PC-3 (cell line): ENCODE data around the gene SYTL1. TPM values are rescaled to one million over a fixed set of nuclear protein-coding genes. Genes with fewer than 3 reads are reported as not detected.
A peak's percentile ranks its signal among the peaks of the same experiment; 100 is the strongest.

ENCODE experiments used
- ATAC-seq: fragments of 200-7000 bp; cut with Tn5 transposase; 2 replicates; pipeline ENCODE4 v1.9.1; 2020; ENCODE audit warnings: mild to moderate bottlenecking, moderate library complexity
- BruUV-seq: library from RNA; stranded (reverse); fragments of 400-500 nt; replicated peaks from 2 replicates; lab custom pipeline; 2021; lab: Mats Ljungman, UMichigan
- CTCF ChIA-PET: fragments of 300-600 bp; sonication (Branson Sonifier 250); formaldehyde crosslinking; loops from one replicate; lab custom pipeline; 2022; ENCODE audit warnings: antibody characterized with exemption; lab: Charles Lee
- POLR2A ChIA-PET: fragments of 300-600 bp; sonication (Branson Sonifier 250); formaldehyde crosslinking; loops from one replicate; lab custom pipeline; 2022; ENCODE audit warnings: antibody characterized with exemption; ENCODE audit not compliant: unreplicated experiment; lab: Charles Lee
- DNase-seq: peaks from one replicate; pipeline ENCODE4 v3.0.0-alpha.2; 2015
- H2AFZ ChIP-seq: fragments of 300-600 bp; sonication (generic); 2 replicates; pipeline ENCODE4 v1.6.0; 2016; ENCODE audit warnings: antibody characterized with exemption, low read length
- H3F3A ChIP-seq: fragments of 300-600 bp; sonication (generic); one replicate; pipeline ENCODE4 v1.6.0; 2017; ENCODE audit warnings: antibody characterized with exemption, low read length, control low read depth, mild to moderate bottlenecking; ENCODE audit not compliant: unreplicated experiment
- H3K27ac ChIP-seq: fragments of 300-600 bp; sonication (generic); 2 replicates; pipeline ENCODE4 v1.5.1; 2016; ENCODE audit warnings: mild to moderate bottlenecking, low read length
- H3K27me3 ChIP-seq: fragments of 300-600 bp; sonication (generic); 2 replicates; pipeline ENCODE4 v1.6.1; 2016; ENCODE audit warnings: low read length, mixed read lengths
- H3K36me3 ChIP-seq: fragments of 300-600 bp; sonication (generic); 2 replicates; pipeline ENCODE4 v1.6.1; 2016; ENCODE audit warnings: low read depth, mixed run types, low read length, mixed read lengths
- H3K4me1 ChIP-seq: fragments of 300-600 bp; sonication (generic); 2 replicates; pipeline ENCODE4 v1.5.1; 2016; ENCODE audit warnings: low read length; ENCODE audit not compliant: insufficient read depth
- H3K4me2 ChIP-seq: fragments of 300-600 bp; sonication (generic); 2 replicates; pipeline ENCODE4 v1.6.0; 2016; ENCODE audit warnings: low read length
- H3K4me3 ChIP-seq: fragments of 300-600 bp; sonication (generic); 2 replicates; pipeline ENCODE4 v1.5.1; 2016; ENCODE audit warnings: mild to moderate bottlenecking, low read length, mixed read lengths
- H3K79me2 ChIP-seq: fragments of 300-600 bp; sonication (generic); 2 replicates; pipeline ENCODE4 v1.6.1; 2017; ENCODE audit warnings: low read length, mixed read lengths
- H3K9ac ChIP-seq: fragments of 300-600 bp; sonication (generic); 2 replicates; pipeline ENCODE4 v1.6.0; 2016; ENCODE audit warnings: mild to moderate bottlenecking, low read length
- H3K9me2 ChIP-seq: fragments of 300-600 bp; sonication (generic); replicated peaks from 2 replicates; pipeline ENCODE4 v1.6.1; 2016; ENCODE audit warnings: mixed run types, low read length, mixed read lengths
- H3K9me3 ChIP-seq: fragments of 300-600 bp; sonication (generic); 2 replicates; pipeline ENCODE4 v1.6.1; 2016; ENCODE audit warnings: low read length, mixed read lengths
- H4K20me1 ChIP-seq: fragments of 300-600 bp; sonication (generic); 2 replicates; pipeline ENCODE4 v1.6.1; 2016; ENCODE audit warnings: low read length, mixed read lengths
- CTCF ChIP-seq: fragments of 300-600 bp; sonication (generic); conservative IDR thresholded peaks from 2 replicates; pipeline ENCODE4 v1.5.1; 2017; ENCODE audit warnings: antibody characterized with exemption, low read depth, mild to moderate bottlenecking, low read length
- EZH2 ChIP-seq: fragments of 300-600 bp; sonication (generic); IDR thresholded peaks from one replicate; pipeline ENCODE4 v1.6.1; 2017; ENCODE audit warnings: antibody characterized with exemption, mild to moderate bottlenecking, low read length; ENCODE audit not compliant: unreplicated experiment
- EZH2phosphoT487 ChIP-seq: fragments of 300-600 bp; sonication (generic); IDR thresholded peaks from 2 replicates; pipeline ENCODE4 v1.6.1; 2018; ENCODE audit warnings: mild to moderate bottlenecking, antibody characterized with exemption, low read length, borderline replicate concordance
- intact Hi-C: fragments of 100-400 bp; cut with micrococcal nuclease; formaldehyde crosslinking; loops from 2 replicates; pipeline ENCODE4 v1.9.0; 2023
- total RNA-seq: library from RNA; depleted of rRNA; stranded (reverse); fragments of >200 nt; gene quantifications from 2 replicates; pipeline ENCODE4 v1.2.3, GENCODE V29; 2014

SYTL1 gene
- total RNA-seq, 1 experiment from 2014 or later, result 26.8 TPM

GRCh38 chr1:27333717-27334279 lies 8.0 kb upstream of the SYTL1 start:
- H3K4me2 ChIP-seq, result no peak overlapping the region
- no peaks in the 10 kb centered on the region for H3K27me3 ChIP-seq
- intact Hi-C loops, result no loop called here
- POLR2A ChIA-PET, result no interaction called here
- H3K36me3 ChIP-seq, result peaks cover 33% of the 10 kb centered on the region; the same call in 1 of the 2 replicates
- ATAC-seq (no peak), DNase-seq (no peak)
- H4K20me1 ChIP-seq, result no peaks in the 10 kb centered on the region
- BruUV-seq, result no TSS peak
- no peak overlapping the region for H3K9ac ChIP-seq
- H3K9me2 ChIP-seq, result no peaks in the 10 kb centered on the region
- no peaks in the 10 kb centered on the region for H3K9me3 ChIP-seq
- H3K27ac ChIP-seq, result no peak overlapping the region
- TF ChIP-seq EZH2 (no peak), CTCF (no peak), EZH2phosphoT487 (no peak)
- CTCF ChIA-PET, result no interaction called here
- no peaks in the 10 kb centered on the region for H3K4me1 ChIP-seq
- no peaks in the 10 kb centered on the region for H3F3A ChIP-seq
- H2AFZ ChIP-seq, result no peak overlapping the region
- no peak overlapping the region for H3K4me3 ChIP-seq
- peaks cover 9% of the 10 kb centered on the region for H3K79me2 ChIP-seq

- ATAC-seq, result no peak
- no peak overlapping the region for H3K4me2 ChIP-seq
- H4K20me1 ChIP-seq, result no peaks in the 10 kb centered on the region
- no peak overlapping the region for H3K4me3 ChIP-seq
- H3K9me3 ChIP-seq, result no peaks in the 10 kb centered on the region
- no peaks in the 10 kb centered on the region for H3K79me2 ChIP-seq
- POLR2A ChIA-PET, result no interaction called here
- no peak for TF ChIP-seq CTCF
- no peak for TF ChIP-seq EZH2phosphoT487
- TF ChIP-seq EZH2, result no peak
- CTCF ChIA-PET, result no interaction called here
- H3K27me3 ChIP-seq, result no peaks in the 10 kb centered on the region
- BruUV-seq, result TSS peak; percentile 25
- no peak overlapping the region for H2AFZ ChIP-seq
- H3K4me1 ChIP-seq, result peaks cover 6% of the 10 kb centered on the region
- H3K27ac ChIP-seq, result no peak overlapping the region
- peaks cover 33% of the 10 kb centered on the region; the same call in 1 of the 2 replicates for H3K36me3 ChIP-seq
- no peaks in the 10 kb centered on the region for H3K9me2 ChIP-seq
- DNase-seq, result no peak
- H3K9ac ChIP-seq, result no peak overlapping the region
- intact Hi-C loops, result no loop called here
- H3F3A ChIP-seq, result no peaks in the 10 kb centered on the region
These were observed 6.1 kb upstream of the SYTL1 start for GRCh38 chr1:27335506-27336422.

DNA sequence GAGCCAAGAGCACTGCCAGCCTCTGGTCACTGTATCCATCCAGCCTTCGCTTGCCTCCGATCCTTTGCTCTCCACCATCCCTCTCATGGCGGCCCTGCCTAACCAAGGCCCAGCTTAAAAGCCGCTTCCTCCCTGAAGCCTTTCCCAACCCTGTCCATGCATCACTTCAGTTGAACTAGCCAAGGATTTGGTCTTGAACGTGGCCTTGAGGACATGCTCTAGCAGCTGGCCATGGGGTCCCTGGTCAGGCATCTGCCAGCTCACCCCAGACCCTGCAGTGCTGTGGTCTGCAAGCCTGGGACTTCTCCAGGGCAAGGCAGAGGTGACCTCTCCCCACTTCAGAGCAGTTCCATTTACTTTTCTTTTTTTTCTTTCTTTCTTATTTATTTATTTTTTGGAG lies 5.1 kb upstream of the SYTL1 start:
- Histone ChIP-seq H3K4me2 (no peak overlapping the region), H3K27ac (no peak overlapping the region), H3K9ac (no peak overlapping the region), H3K4me1 (peaks cover 16% of the 10 kb centered on the region), H3K79me2 (no peaks in the 10 kb centered on the region), H3K4me3 (no peak overlapping the region), H3K9me3 (no peaks in the 10 kb centered on the region), H3K36me3 (peaks cover 33% of the 10 kb centered on the region; the same call in 1 of the 2 replicates), H2AFZ (no peak overlapping the region), H3K27me3 (no peaks in the 10 kb centered on the region), H3F3A (no peaks in the 10 kb centered on the region), H4K20me1 (no peaks in the 10 kb centered on the region), H3K9me2 (no peaks in the 10 kb centered on the region)
- no peak for TF ChIP-seq EZH2phosphoT487
- TF ChIP-seq EZH2, result no peak
- ATAC-seq, result no peak
- no peak for DNase-seq
- intact Hi-C loops, result no loop called here
- POLR2A ChIA-PET, result no interaction called here
- CTCF ChIA-PET, result no interaction called here
- BruUV-seq, result no TSS peak
